GM23248 (cell line): ENCODE data around the gene ATL3.

Experiments
- EZH2 ChIP-seq: fragments of 200-600 bp; sonication (generic); IDR thresholded peaks from 2 replicates; pipeline ENCODE4 v1.6.1; 2018; ENCODE audit warnings: antibody characterized with exemption, mild to moderate bottlenecking; ENCODE audit not compliant: insufficient read depth, poor library complexity, severe bottlenecking
- EZH2phosphoT487 ChIP-seq: fragments of 200-600 bp; sonication (generic); IDR thresholded peaks from 2 replicates; pipeline ENCODE4 v1.6.1; 2018; ENCODE audit warnings: antibody characterized with exemption, moderate library complexity, mild to moderate bottlenecking, low read depth; ENCODE audit not compliant: insufficient read depth

DNA sequence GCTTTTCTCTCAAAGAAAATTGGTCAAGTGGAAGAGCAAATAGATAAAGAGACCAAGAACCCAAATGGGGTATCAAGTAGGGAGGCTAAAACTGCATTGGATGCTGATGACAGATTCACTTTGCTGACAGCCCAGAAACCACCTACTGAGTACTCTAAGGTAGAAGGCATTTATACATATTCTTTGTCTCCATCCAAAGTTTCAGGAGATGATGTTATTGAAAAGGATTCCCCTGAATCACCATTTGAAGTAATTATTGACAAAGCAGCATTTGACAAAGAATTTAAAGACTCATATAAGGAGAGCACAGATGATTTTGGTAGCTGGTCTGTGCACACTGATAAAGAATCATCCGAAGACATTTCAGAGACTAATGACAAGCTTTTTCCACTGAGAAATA, 47.8 kb upstream of the ATL3 start:
- TF ChIP-seq EZH2phosphoT487 (no peak), EZH2 (no peak)
